HEK293 (cell line): ENCODE measurements around the gene RAET1G.
"Not testable (repeated sequence)": the region's sequence is repeated elsewhere in the genome, so short reads cannot be mapped to it uniquely, and the experiment has no call there.

Experiments
- FEZF1 ChIP-seq: fragments of 450-650 bp; formaldehyde crosslinking; IDR thresholded peaks from 2 replicates; pipeline ENCODE4 v1.5.1; 2016; ENCODE audit warnings: missing biosample characterization, missing genetic modification characterization
- ZNF214 ChIP-seq: fragments of 450-650 bp; formaldehyde crosslinking; IDR thresholded peaks from 2 replicates; pipeline ENCODE4 v1.5.1; 2017; ENCODE audit warnings: missing biosample characterization, mild to moderate bottlenecking, missing genetic modification characterization, borderline replicate concordance
- ZNF544 ChIP-seq: fragments of 450-650 bp; formaldehyde crosslinking; IDR thresholded peaks from 2 replicates; pipeline ENCODE4 v1.5.0; 2017; ENCODE audit warnings: missing biosample characterization, missing genetic modification characterization
- TF ChIP-seq, protein P1 (sequence below): fragments of 450-650 bp; formaldehyde crosslinking; IDR thresholded peaks from 2 replicates; pipeline ENCODE4 v1.5.1; 2016; ENCODE audit warnings: missing biosample characterization, missing genetic modification characterization
- TF ChIP-seq, protein P2 (sequence below): fragments of 450-650 bp; formaldehyde crosslinking; optimal IDR thresholded peaks from 2 replicates; pipeline ENCODE3; 2016; ENCODE audit warnings: missing biosample characterization, mild to moderate bottlenecking, missing genetic modification characterization

DNA sequence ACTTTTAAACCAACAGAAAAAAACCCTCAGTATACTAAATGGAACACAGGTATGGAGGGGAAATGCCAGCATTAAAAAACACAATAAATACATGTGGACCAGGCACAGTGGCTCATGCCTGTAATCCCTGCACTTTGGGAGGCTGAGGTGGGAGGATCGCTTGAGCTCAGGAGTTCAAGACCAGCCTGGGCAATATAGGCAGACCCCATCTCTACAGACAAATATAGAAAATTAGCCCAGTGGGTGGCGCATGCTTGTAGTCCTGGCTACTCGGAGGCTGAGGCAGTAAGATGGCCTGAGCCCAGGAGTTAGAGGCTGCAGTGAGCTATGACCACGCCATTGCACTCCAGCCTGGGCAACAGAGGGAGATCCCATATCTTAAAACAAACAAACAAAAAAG is 36.9 kb upstream of the RAET1G start:
- not testable (repeated sequence) for TF ChIP-seq ZNF214; ZNF544 (tag by site-specific recombination); FEZF1 (tag by site-specific recombination)
- TF ChIP-seq, protein P1, sequence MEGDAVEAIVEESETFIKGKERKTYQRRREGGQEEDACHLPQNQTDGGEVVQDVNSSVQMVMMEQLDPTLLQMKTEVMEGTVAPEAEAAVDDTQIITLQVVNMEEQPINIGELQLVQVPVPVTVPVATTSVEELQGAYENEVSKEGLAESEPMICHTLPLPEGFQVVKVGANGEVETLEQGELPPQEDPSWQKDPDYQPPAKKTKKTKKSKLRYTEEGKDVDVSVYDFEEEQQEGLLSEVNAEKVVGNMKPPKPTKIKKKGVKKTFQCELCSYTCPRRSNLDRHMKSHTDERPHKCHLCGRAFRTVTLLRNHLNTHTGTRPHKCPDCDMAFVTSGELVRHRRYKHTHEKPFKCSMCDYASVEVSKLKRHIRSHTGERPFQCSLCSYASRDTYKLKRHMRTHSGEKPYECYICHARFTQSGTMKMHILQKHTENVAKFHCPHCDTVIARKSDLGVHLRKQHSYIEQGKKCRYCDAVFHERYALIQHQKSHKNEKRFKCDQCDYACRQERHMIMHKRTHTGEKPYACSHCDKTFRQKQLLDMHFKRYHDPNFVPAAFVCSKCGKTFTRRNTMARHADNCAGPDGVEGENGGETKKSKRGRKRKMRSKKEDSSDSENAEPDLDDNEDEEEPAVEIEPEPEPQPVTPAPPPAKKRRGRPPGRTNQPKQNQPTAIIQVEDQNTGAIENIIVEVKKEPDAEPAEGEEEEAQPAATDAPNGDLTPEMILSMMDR (tag by site-specific recombination) = not testable (repeated sequence)
- TF ChIP-seq, protein P2, sequence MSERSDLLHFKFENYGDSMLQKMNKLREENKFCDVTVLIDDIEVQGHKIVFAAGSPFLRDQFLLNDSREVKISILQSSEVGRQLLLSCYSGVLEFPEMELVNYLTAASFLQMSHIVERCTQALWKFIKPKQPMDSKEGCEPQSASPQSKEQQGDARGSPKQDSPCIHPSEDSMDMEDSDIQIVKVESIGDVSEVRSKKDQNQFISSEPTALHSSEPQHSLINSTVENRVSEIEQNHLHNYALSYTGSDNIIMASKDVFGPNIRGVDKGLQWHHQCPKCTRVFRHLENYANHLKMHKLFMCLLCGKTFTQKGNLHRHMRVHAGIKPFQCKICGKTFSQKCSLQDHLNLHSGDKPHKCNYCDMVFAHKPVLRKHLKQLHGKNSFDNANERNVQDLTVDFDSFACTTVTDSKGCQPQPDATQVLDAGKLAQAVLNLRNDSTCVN (tag by site-specific recombination) = not testable (repeated sequence)
